Fibroblast of lung (primary cell): ENCODE data around the gene ACKR4. TPM values are rescaled to one million over a fixed set of nuclear protein-coding genes. Genes with fewer than 3 reads are reported as not detected.
A peak's percentile ranks its signal among the peaks of the same experiment; 100 is the strongest.

Source experiments
- DNase-seq, 2 donors: peaks; one replicate each; pipeline versions ENCODE4 v3.0.0 to v3.0.0-alpha.2; 2010; ENCODE audit warnings: low read depth in 2 of 2
- H2AFZ ChIP-seq: 2 replicates; pipeline ENCODE4 v1.5.1; 2012; ENCODE audit warnings: low read length, control low read depth, inconsistent platforms
- H3K27ac ChIP-seq: 2 replicates; pipeline ENCODE4 v1.5.1; 2011; ENCODE audit warnings: low read length, control low read depth; ENCODE audit not compliant: insufficient read depth
- H3K27me3 ChIP-seq: 2 replicates; pipeline ENCODE4 v1.5.1; 2011; ENCODE audit warnings: mild to moderate bottlenecking, low read length; ENCODE audit not compliant: control insufficient read depth, insufficient read depth
- H3K36me3 ChIP-seq: 2 replicates; pipeline ENCODE4 v1.5.1; 2011; ENCODE audit warnings: low read length; ENCODE audit not compliant: control insufficient read depth, insufficient read depth
- H3K4me1 ChIP-seq: 2 replicates; pipeline ENCODE4 v1.5.1; 2011; ENCODE audit warnings: low read length; ENCODE audit not compliant: control insufficient read depth, insufficient read depth; ENCODE audit errors: extremely low read depth
- H3K4me2 ChIP-seq: 2 replicates; pipeline ENCODE4 v1.5.1; 2011; ENCODE audit warnings: low read length, control low read depth; ENCODE audit not compliant: insufficient read depth; ENCODE audit errors: extremely low read depth
- H3K4me3 ChIP-seq, 4 experiments: fragments of 200-600 bp in 1 of 4; sonication (generic) in 1 of 4; replicated peaks in 1 of 4; 2 replicates each; pipeline ENCODE4 v1.5.1; 2011 to 2016; ENCODE audit warnings: low read length in 4 of 4, low read depth in 3 of 4, mild to moderate bottlenecking in 3 of 4, control low read depth in 2 of 4, inconsistent platforms in 1 of 4, mixed read lengths in 1 of 4; ENCODE audit not compliant: insufficient read depth in 1 of 4; ENCODE audit errors: control extremely low read depth in 1 of 4
- H3K79me2 ChIP-seq: 2 replicates; pipeline ENCODE4 v1.5.1; 2012; ENCODE audit warnings: mild to moderate bottlenecking, low read length, inconsistent platforms; ENCODE audit not compliant: control insufficient read depth, insufficient read depth
- H3K9ac ChIP-seq: 2 replicates; pipeline ENCODE4 v1.5.1; 2011; ENCODE audit warnings: mild to moderate bottlenecking, low read length, control low read depth; ENCODE audit not compliant: insufficient read depth
- H3K9me3 ChIP-seq: 2 replicates; pipeline ENCODE4 v1.5.1; 2012; ENCODE audit warnings: low read depth, low read length; ENCODE audit not compliant: control insufficient read depth, insufficient read depth
- H4K20me1 ChIP-seq: 2 replicates; pipeline ENCODE4 v1.5.1; 2011; ENCODE audit warnings: low read length; ENCODE audit not compliant: control insufficient read depth, insufficient read depth; ENCODE audit errors: extremely low read depth
- CTCF ChIP-seq, 2 donors: IDR thresholded peaks in 1 of 2; conservative IDR thresholded peaks in 1 of 2; 1 replicate in 1 of 2; 2 replicates in 1 of 2; pipeline ENCODE4 v1.5.1; 2011 to 2012; ENCODE audit warnings: low read length in 2 of 2, control low read depth in 1 of 2, inconsistent platforms in 1 of 2, low read depth in 1 of 2, mild to moderate bottlenecking in 1 of 2
- EZH2 ChIP-seq: IDR thresholded peaks from 2 replicates; pipeline ENCODE4 v1.5.1; 2012; ENCODE audit warnings: low read length, control low read depth, mild to moderate bottlenecking; ENCODE audit errors: missing control alignments
- polyA plus RNA-seq, 2 donors: library from polyadenylated mRNA; depleted of rRNA in 1 of 2; stranded (reverse) in 1 of 2; unstranded in 1 of 2; fragments of >200 nt; gene quantifications; 2 replicates each; pipeline ENCODE4 v1.2.1, GENCODE V29; 2011 to 2012; ENCODE audit warnings: missing spikeins in 1 of 2
- total RNA-seq: library from RNA; depleted of rRNA; stranded (reverse); fragments of >200 nt; gene quantifications from 2 replicates; pipeline ENCODE4 v1.2.1, GENCODE V29; 2014

ACKR4 gene
- total and polyA plus RNA-seq, 2 donors (not counting 1 experiment from before 2014, with no cell fraction given): 11.6 to 14.9 TPM

- peaks cover 3% of the 10 kb centered on the region for H3K36me3 ChIP-seq
- H3K9ac ChIP-seq: no peak overlapping the region
- TF ChIP-seq EZH2: no peak
- TF ChIP-seq CTCF (conservative IDR thresholded peaks at IDR 0.05 in 1 of 2, IDR thresholded peaks at IDR 0.05 in 1 of 2; ENCODE audit: low read depth in 1 of 2, low read length in 2 of 2): no peak
- no peak overlapping the region for H3K4me3 ChIP-seq
- H3K27ac ChIP-seq: peak overlapping the region; percentile 44
- peak; percentile 51 to 81 for DNase-seq
- no peak overlapping the region for H3K4me2 ChIP-seq
- no peaks in the 10 kb centered on the region for H3K27me3 ChIP-seq
- no peaks in the 10 kb centered on the region for H4K20me1 ChIP-seq
- H2AFZ ChIP-seq: no peak overlapping the region
- no peaks in the 10 kb centered on the region for H3K79me2 ChIP-seq
- no peaks in the 10 kb centered on the region for H3K9me3 ChIP-seq
- H3K4me1 ChIP-seq: peaks cover 4% of the 10 kb centered on the region
These were observed 32.9 kb downstream of the ACKR4 start for GRCh38 chr3:132629928-132630327.

GRCh38 chr3:132630612-132631011 lies 33.5 kb downstream of the ACKR4 start:
- Histone ChIP-seq H3K4me1 (peaks cover 4% of the 10 kb centered on the region), H3K4me3 (no peak overlapping the region), H3K9ac (no peak overlapping the region), H3K27me3 (no peaks in the 10 kb centered on the region), H3K27ac (peak overlapping the region; percentile 20), H3K79me2 (no peaks in the 10 kb centered on the region), H2AFZ (no peak overlapping the region), H3K9me3 (no peaks in the 10 kb centered on the region), H3K36me3 (peaks cover 3% of the 10 kb centered on the region), H3K4me2 (no peak overlapping the region), H4K20me1 (no peaks in the 10 kb centered on the region)
- TF ChIP-seq CTCF (conservative IDR thresholded peaks at IDR 0.05 in 1 of 2, IDR thresholded peaks at IDR 0.05 in 1 of 2; ENCODE audit: low read depth in 1 of 2, low read length in 2 of 2) (no peak), EZH2 (no peak)
- DNase-seq: no peak

GRCh38 chr3:132635052-132635451 lies 38.0 kb downstream of the ACKR4 start:
- TF ChIP-seq CTCF (conservative IDR thresholded peaks at IDR 0.05 in 1 of 2, IDR thresholded peaks at IDR 0.05 in 1 of 2; ENCODE audit: low read depth in 1 of 2, low read length in 2 of 2) (no peak), EZH2 (no peak)
- Histone ChIP-seq H3K4me2 (no peak overlapping the region), H3K4me1 (peaks cover 4% of the 10 kb centered on the region), H4K20me1 (no peaks in the 10 kb centered on the region), H3K9ac (no peak overlapping the region), H3K36me3 (peaks cover 4% of the 10 kb centered on the region), H3K27me3 (no peaks in the 10 kb centered on the region), H3K27ac (no peak overlapping the region), H3K9me3 (no peaks in the 10 kb centered on the region), H3K79me2 (no peaks in the 10 kb centered on the region), H2AFZ (no peak overlapping the region), H3K4me3 (no peak overlapping the region)
- no peak for DNase-seq
